Left ventricle myocardium inferior (tissue), 1 donor: ENCODE measurements around the gene ANKMY1. TPM values are rescaled to one million over a fixed set of nuclear protein-coding genes. Genes with fewer than 3 reads are reported as not detected.
"Not testable (repeated sequence)": the region's sequence is repeated elsewhere in the genome, so short reads cannot be mapped to it uniquely, and the experiment has no call there.

Experiments used
- DNase-seq: peaks from one replicate; pipeline ENCODE4 v3.0.0-alpha.2; 2020
- H3K27ac ChIP-seq: fragments of 200-600 bp; replicated peaks from 2 replicates; pipeline ENCODE4 v1.8.0; 2021
- H3K27me3 ChIP-seq: fragments of 200-600 bp; 2 replicates; pipeline ENCODE4 v1.8.0; 2021; ENCODE audit warnings: low read depth
- H3K36me3 ChIP-seq: fragments of 200-600 bp; 2 replicates; pipeline ENCODE4 v1.8.0; 2021
- H3K4me1 ChIP-seq: fragments of 200-600 bp; 2 replicates; pipeline ENCODE4 v1.8.0; 2021
- H3K4me3 ChIP-seq: fragments of 200-600 bp; 2 replicates; pipeline ENCODE4 v1.8.0; 2021; ENCODE audit warnings: mild to moderate bottlenecking, moderate library complexity
- H3K9me3 ChIP-seq: fragments of 200-600 bp; replicated peaks from 2 replicates; pipeline ENCODE4 v1.8.0; 2021
- intact Hi-C: fragments of 100-400 bp; cut with micrococcal nuclease; formaldehyde crosslinking; loops from one replicate; pipeline ENCODE4 v1.11.0; 2022
- total RNA-seq: library from RNA; stranded (reverse); fragmentation: NEBNext Ultra II Directional; extraction: Animal tissue kit (Norgen Biotek cat#: 25700); gene quantifications from one replicate; pipeline ENCODE4 v1.2.1, GENCODE V29; 2021
- TF ChIP-seq, protein P1 (sequence below): fragments of 200-600 bp; IDR thresholded peaks from 2 replicates; pipeline ENCODE4 v1.8.0; 2021; ENCODE audit warnings: antibody characterized with exemption, mild to moderate bottlenecking, borderline replicate concordance
- donor health status: DM: no; HTN: yes; CAD: no; lungs with severe emphysema.

ANKMY1 gene
- total RNA-seq, 1 donor from 2014 or later, result 4.0 TPM

DNA sequence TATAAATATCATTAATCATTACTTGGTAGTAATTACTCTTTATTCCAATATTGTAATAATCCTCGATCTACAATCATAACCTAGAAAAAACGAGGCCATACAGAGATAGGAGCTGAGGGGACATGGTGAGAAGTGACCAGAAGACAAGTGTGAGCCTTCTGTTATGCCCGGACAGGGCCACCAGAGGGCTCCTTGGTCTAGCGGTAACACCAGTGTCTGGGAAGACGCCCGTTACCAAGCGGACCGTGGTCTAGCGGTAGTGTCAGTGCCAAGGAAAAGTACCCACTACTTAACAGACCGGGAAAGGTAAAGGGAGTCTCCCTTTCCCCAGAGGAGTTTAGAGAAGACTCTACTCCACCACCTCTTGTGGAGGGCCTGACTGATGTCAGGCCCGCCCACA lies 62.8 kb downstream of the ANKMY1 start:
- H3K27me3 ChIP-seq, DNase-seq, H3K4me1 ChIP-seq, intact Hi-C loops, H3K4me3 ChIP-seq, H3K27ac ChIP-seq: not testable (repeated sequence)
- TF ChIP-seq, protein P1, sequence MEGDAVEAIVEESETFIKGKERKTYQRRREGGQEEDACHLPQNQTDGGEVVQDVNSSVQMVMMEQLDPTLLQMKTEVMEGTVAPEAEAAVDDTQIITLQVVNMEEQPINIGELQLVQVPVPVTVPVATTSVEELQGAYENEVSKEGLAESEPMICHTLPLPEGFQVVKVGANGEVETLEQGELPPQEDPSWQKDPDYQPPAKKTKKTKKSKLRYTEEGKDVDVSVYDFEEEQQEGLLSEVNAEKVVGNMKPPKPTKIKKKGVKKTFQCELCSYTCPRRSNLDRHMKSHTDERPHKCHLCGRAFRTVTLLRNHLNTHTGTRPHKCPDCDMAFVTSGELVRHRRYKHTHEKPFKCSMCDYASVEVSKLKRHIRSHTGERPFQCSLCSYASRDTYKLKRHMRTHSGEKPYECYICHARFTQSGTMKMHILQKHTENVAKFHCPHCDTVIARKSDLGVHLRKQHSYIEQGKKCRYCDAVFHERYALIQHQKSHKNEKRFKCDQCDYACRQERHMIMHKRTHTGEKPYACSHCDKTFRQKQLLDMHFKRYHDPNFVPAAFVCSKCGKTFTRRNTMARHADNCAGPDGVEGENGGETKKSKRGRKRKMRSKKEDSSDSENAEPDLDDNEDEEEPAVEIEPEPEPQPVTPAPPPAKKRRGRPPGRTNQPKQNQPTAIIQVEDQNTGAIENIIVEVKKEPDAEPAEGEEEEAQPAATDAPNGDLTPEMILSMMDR, result peak; percentile 41
- H3K9me3 ChIP-seq, result peaks cover 27% of the 10 kb centered on the region
- H3K36me3 ChIP-seq, result peaks cover 15% of the 10 kb centered on the region

DNA sequence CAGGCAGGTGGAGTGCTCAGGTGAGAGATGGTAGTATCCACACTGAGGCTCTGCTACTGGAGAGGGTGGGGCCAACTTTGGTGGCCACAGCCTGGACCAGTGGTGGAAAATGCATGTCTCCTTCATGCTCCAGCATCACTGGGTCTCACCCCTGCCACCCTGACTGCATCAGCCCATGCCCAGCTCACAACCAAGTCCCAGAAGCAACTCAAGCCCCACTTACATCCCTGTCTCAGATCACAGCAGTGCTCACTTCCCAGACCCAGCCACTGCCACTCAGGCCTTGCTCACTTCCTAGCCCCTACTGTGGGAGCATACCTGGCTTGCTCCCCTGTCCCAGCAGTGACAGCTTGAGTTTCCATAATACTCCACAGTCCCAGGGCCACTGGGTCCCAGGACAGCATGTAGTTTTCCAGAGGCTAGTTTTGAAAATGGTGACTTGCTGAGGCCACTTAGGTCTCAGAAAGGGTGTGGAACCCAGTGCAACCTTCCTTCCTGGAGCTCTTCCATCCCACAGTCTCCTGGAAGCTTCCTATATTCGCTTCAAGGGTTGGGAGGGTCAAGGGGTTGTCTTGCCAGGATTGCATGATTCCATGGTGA lies 63.5 kb downstream of the ANKMY1 start:
- Histone ChIP-seq H3K27ac (no peak overlapping the region), H3K9me3 (peaks cover 33% of the 10 kb centered on the region), H3K4me3 (no peak overlapping the region), H3K27me3 (no peaks in the 10 kb centered on the region), H3K4me1 (no peaks in the 10 kb centered on the region), H3K36me3 (peaks cover 10% of the 10 kb centered on the region)
- intact Hi-C loops, result no loop called here
- no peak for DNase-seq
- TF ChIP-seq, protein P1, result no peak

DNA sequence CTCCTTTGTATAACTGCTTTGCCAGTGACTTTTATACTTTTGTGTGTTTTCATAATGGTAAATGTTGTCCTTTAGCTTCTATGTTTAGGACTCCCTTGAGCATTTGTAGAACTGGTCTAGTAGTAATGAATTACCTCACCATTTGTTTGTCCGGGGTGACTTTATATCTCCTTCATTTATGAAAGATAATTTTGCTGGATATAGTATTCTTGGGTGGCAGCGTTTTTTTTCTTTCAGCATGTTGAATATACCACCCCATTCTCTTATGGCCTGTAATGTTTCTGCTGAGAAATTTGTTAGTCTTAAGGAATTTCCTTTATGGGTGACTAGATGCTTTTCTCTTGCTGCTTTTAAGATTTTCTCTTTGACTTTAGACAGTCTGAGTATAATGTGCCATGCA lies 66.3 kb downstream of the ANKMY1 start:
- Histone ChIP-seq H3K9me3 (peaks cover 61% of the 10 kb centered on the region), H3K27me3 (no peaks in the 10 kb centered on the region), H3K4me1 (no peaks in the 10 kb centered on the region), H3K36me3 (peaks cover 15% of the 10 kb centered on the region), H3K4me3 (no peak overlapping the region), H3K27ac (no peak overlapping the region)
- intact Hi-C loops, result no loop called here
- no peak for DNase-seq
- TF ChIP-seq, protein P1, result no peak

GRCh38 chr2:240482141-240482540 lies 75.6 kb downstream of the ANKMY1 start:
- no peak for DNase-seq
- TF ChIP-seq, protein P1, result no peak
- H3K4me1 ChIP-seq, result no peaks in the 10 kb centered on the region
- no peak overlapping the region for H3K4me3 ChIP-seq
- H3K36me3 ChIP-seq, result peaks cover 9% of the 10 kb centered on the region
- no peaks in the 10 kb centered on the region for H3K27me3 ChIP-seq
- no peak overlapping the region for H3K27ac ChIP-seq
- H3K9me3 ChIP-seq, result peaks cover 33% of the 10 kb centered on the region
- intact Hi-C loops, result no loop called here

DNA sequence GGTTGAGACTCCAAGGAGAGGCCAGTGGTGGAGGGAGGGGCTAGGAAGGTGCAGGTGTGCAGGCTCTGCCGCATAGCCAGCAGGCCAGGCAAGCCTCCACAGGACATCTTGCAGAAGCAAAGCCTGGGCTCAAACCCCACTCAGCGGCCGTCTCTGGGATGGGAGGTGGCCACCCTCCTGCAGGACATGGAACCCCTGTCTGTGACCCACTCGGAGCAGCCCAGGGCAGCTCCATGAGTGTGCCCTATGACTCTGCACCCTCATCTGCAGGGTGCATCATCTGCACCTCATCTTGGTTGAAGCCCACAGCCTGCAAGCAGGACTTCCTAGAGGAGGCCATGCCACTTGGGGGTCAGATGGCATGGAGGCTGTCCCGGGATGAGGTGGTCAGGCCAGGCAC lies 76.1 kb downstream of the ANKMY1 start:
- Histone ChIP-seq H3K4me1 (no peaks in the 10 kb centered on the region), H3K27ac (no peak overlapping the region), H3K36me3 (peaks cover 6% of the 10 kb centered on the region), H3K9me3 (peaks cover 30% of the 10 kb centered on the region), H3K27me3 (no peaks in the 10 kb centered on the region), H3K4me3 (no peak overlapping the region)
- DNase-seq, result no peak
- intact Hi-C loops, result no loop called here
- TF ChIP-seq, protein P1, result no peak
